ENCODE data around the gene DLX4. TPM values are rescaled to one million over a fixed set of nuclear protein-coding genes. Genes with fewer than 3 reads are reported as not detected.

Gene DLX4
- total and polyA plus RNA-seq, 2 of the 4 experiments (the other 2 are of a cell fraction): not detected

DNA sequence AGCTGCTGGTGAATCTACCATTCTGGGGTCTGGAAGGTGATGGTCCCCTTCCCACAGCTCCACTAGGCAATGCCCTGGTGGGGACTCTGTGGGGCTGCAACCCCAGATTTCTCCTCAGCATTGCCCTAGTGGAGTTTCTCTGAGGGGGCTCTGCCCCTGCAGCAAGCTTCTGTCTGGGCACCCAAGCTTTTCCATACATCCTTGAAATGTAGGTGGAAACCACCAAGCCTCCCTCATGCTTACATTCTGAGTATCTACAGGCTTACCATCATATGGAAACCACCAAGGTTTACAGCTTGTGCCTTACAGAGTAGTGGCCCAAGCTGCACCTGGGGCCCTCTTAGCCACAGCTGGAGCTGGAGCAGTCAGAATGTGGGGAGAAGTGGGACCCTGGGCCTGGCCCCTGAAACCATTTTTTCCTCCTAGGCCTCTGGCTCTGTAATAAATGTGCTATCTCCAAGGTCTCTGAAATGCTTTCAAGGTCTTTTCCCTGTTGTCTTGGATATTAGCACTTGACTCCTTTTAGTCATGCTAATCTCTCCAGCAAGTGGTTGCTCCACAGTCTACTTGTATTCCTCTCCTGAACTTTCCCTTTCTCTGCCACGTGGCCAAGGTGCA, 45.6 kb downstream of the DLX4 start:
- BruUV-seq (replicated peaks): no TSS peak
- Histone ChIP-seq H3K23ac (ENCODE audit: low read depth, low read length) (no peak overlapping the region), H3K9me3 (ENCODE audit: control insufficient read depth, insufficient read depth, low read length) (peaks cover 20% of the 10 kb centered on the region), H2BK120ac (ENCODE audit: low read depth, low read length) (no peak overlapping the region), H3K36me3 (ENCODE audit: control insufficient read depth, insufficient read depth, low read length) (no peaks in the 10 kb centered on the region), H3K27ac (ENCODE audit: insufficient read depth, low read length) (no peak overlapping the region), H4K91ac (ENCODE audit: insufficient read depth, low read depth, low read length) (no peak overlapping the region), H4K5ac (ENCODE audit: low read depth, low read length) (no peak overlapping the region), H3K18ac (ENCODE audit: low read depth, low read length) (no peak overlapping the region), H3K56ac (ENCODE audit: extremely low read depth, insufficient read depth, low read length) (no peak overlapping the region), H3K4me2 (ENCODE audit: low read depth, low read length) (no peak overlapping the region), H2AK9ac (replicated peaks; ENCODE audit: low read depth, low read length, poor library complexity) (no peak overlapping the region), H2BK5ac (ENCODE audit: low read depth, low read length, poor library complexity, severe bottlenecking) (no peak overlapping the region), H3K79me1 (ENCODE audit: low read depth in 1 of 2, low read length in 2 of 2) (no peaks in the 10 kb centered on the region), H3K4ac (ENCODE audit: low read depth, low read length) (no peak overlapping the region), H3K14ac (replicated peaks; ENCODE audit: low read depth, low read length) (no peak overlapping the region), H3K9ac (ENCODE audit: low read depth, low read length) (no peak overlapping the region), H2AFZ (replicated peaks; ENCODE audit: low read length, poor library complexity) (no peak overlapping the region), H3K9me1 (ENCODE audit: insufficient read depth, low read length) (no peaks in the 10 kb centered on the region), H3K4me3 (ENCODE audit: insufficient read depth, low read depth, low read length) (no peak overlapping the region), H4K20me1 (ENCODE audit: insufficient read depth, low read length) (no peaks in the 10 kb centered on the region), H3K27me3 (ENCODE audit: control insufficient read depth, insufficient read depth, low read length) (peaks cover 2% of the 10 kb centered on the region), H2BK20ac (ENCODE audit: low read depth, low read length) (no peak overlapping the region), H2BK15ac (ENCODE audit: low read depth, low read length) (no peak overlapping the region), H3K4me1 (ENCODE audit: control insufficient read depth, insufficient read depth, low read length) (no peaks in the 10 kb centered on the region), H4K8ac (ENCODE audit: low read depth in 2 of 2, low read length in 2 of 2) (no peak overlapping the region), H2AK5ac (ENCODE audit: low read depth, low read length) (no peak overlapping the region)
- in situ Hi-C loops (cut with MboI; ENCODE audit: low sequenced_read_pairs): no loop called here
- ChIA-PET CTCF (no interaction called here), POLR2A (ENCODE audit: unreplicated experiment) (no interaction called here)
- TF ChIP-seq, protein P1, sequence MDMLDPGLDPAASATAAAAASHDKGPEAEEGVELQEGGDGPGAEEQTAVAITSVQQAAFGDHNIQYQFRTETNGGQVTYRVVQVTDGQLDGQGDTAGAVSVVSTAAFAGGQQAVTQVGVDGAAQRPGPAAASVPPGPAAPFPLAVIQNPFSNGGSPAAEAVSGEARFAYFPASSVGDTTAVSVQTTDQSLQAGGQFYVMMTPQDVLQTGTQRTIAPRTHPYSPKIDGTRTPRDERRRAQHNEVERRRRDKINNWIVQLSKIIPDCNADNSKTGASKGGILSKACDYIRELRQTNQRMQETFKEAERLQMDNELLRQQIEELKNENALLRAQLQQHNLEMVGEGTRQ (IDR thresholded peaks at IDR 0.05; ENCODE audit: low read depth, low read length): no peak
- TF ChIP-seq BHLHE40 (IDR thresholded peaks at IDR 0.05; ENCODE audit: low read depth, low read length): no peak
- dilution Hi-C loops (cut with HindIII; ENCODE audit: low sequenced_read_pairs, unreplicated experiment): no loop called here
- intact Hi-C loops (cut with micrococcal nuclease): no loop called here
- no peak for ATAC-seq (ENCODE audit: low read depth)
- no peak for DNase-seq
- no CpG with 5 or more reads among the region's 1 CpG for WGBS, 2 experiments (ENCODE audit: extremely low coverage in 2 of 2, insufficient read length in 1 of 2)

Measured in IMR-90 (cell line).